Kidney epithelial cell (primary cell): ENCODE measurements around the gene CSNK2B. TPM values are rescaled to one million over a fixed set of nuclear protein-coding genes. Genes with fewer than 3 reads are reported as not detected.

Experiments used
- DNase-seq: peaks from one replicate; pipeline ENCODE4 v3.0.0-alpha.2; 2010; ENCODE audit warnings: low read depth
- H3K27me3 ChIP-seq: 2 replicates; pipeline ENCODE4 v1.6.0; 2011; ENCODE audit warnings: low read length; ENCODE audit not compliant: control insufficient read depth, insufficient read depth
- H3K36me3 ChIP-seq: 2 replicates; pipeline ENCODE4 v1.5.1; 2011; ENCODE audit warnings: low read length; ENCODE audit not compliant: control insufficient read depth, insufficient read depth
- H3K4me3 ChIP-seq: 2 replicates; pipeline ENCODE4 v1.5.1; 2011; ENCODE audit warnings: low read depth, mild to moderate bottlenecking, control low read depth, low read length
- CTCF ChIP-seq: IDR thresholded peaks from 2 replicates; pipeline ENCODE4 v1.5.1; 2011; ENCODE audit warnings: mild to moderate bottlenecking, moderate library complexity, low read length, control low read depth, inconsistent platforms; ENCODE audit not compliant: insufficient read depth, poor library complexity, severe bottlenecking
- total RNA-seq: library from RNA; depleted of rRNA; stranded (reverse); fragments of >200 nt; gene quantifications from 2 replicates; pipeline ENCODE4 v1.2.3, GENCODE V29; 2015

CSNK2B gene
- total RNA-seq, 1 donor from 2014 or later, result 366 TPM

DNA sequence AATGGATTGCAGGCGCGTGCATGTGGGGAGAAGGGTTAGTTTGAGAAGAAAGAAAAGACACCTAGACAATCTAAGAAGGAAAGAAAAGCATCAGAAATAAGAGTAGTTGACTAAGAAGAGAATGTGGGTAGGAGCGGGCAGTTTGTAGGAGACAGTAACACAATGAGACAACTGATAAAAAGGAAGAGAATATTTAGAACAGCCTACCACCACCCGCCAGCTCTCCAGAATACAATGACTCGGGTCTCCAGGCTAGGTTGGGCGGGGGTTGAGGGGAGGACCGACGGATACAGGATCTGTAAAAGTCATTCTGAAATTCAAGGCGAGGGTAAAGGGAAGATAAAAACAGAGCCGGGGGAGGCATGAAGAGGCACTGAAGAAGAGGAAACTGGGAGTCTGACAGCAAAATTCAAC, 36.5 kb downstream of the CSNK2B start:
- TF ChIP-seq CTCF, result no peak
- Histone ChIP-seq H3K4me3 (peak overlapping the region; percentile 81), H3K27me3 (no peaks in the 10 kb centered on the region), H3K36me3 (no peaks in the 10 kb centered on the region)
- DNase-seq, result no peak

DNA sequence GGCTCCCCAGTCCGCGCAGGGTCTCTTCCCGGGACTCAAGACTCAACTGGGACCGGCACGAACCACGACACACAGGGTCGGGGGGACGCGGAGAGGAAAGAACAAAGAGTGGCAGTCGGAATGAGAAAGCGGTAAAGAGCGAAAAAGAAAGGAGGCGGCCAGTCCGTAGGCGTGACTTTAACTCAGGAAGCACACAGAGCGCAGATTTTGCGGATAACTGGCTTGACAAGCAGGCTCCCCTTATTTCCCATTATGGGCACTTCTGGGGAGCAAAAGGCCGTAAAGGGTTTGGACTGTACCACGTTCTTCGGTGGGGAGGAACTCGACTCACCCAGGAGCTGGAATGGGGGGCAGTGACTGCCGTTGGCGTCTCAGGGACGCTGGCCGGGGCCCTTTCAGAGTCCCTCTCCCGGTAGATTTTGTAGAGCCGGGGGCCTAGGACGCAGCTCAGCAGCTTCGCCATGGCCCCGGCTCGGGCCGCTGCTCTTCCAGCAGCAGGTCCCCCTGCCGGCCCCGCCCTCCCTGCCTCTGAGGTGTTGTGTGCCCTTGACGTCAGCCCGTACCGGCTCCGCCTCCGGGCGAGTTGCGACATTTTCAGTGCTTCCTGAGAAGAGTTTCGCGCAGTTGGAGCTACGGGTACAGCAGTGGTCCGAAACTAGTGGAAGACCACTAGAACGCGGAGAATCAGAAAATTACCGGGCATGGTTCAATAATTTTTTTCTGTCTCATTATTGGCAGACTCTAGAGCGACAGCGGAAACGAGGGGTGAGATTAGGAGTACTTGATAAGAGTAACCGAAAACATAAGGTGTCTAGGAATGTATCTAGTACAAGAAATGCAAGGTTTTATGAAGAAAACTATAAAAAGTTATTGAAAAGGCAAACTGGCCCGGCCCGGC, 37.2 kb downstream of the CSNK2B start, which contains the start of gene ABHD16A:
Gene ABHD16A (minus strand): TSS at position 506 of the 898 bp plus-strand sequence. CDS start 43 bp downstream, at position 463.
- TF ChIP-seq CTCF, result no peak
- DNase-seq, result peak; percentile 96
- Histone ChIP-seq H3K27me3 (no peaks in the 10 kb centered on the region), H3K4me3 (peak within 1 kb of the TSS; percentile 81), H3K36me3 (no peaks in the 10 kb centered on the region)

DNA sequence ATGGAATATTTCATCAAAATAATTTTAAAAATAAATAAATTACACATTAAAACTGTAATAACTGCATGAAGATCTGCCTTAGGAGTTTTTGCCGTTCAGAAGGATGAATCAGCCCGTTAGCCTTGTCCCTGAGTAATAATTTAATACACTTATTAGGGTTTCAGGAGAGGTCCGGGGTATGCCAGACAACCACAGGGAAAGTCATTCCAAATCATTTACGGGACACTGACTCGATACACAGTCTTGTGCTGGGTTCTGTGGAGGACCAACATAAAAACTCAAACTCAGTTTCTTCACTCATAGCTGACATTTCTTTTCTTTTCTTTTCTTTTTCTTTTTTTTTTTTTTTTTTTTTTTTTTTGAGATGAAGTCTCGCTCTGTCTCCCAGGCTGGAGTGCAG, 40.1 kb downstream of the CSNK2B start:
- no peak overlapping the region for H3K4me3 ChIP-seq
- H3K27me3 ChIP-seq, result no peaks in the 10 kb centered on the region
- TF ChIP-seq CTCF, result no peak
- DNase-seq, result no peak
- H3K36me3 ChIP-seq, result no peaks in the 10 kb centered on the region

DNA sequence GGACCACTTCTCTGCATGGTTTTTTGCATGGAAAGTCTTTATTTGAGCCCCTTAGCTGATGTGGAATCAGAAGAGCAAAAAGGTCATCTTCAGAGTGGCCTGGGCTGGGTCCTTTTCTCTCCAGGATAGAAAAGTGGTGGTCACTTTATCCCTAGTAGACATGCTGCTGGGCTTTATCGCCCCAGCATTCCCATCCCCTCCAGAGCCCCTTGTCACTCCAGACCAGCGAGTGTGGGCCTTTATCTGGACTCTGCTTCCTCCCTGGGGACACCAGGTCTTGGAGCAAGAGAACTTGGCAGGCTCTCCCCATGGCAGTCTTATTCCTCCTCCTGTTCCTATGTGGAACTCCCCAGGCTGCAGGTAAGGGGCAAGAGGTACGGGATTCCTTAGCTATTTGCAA, 40.7 kb downstream of the CSNK2B start, which contains the start of gene LY6G6F:
Gene LY6G6F (plus strand): TSS at position 268 of the 400 bp plus-strand sequence. CDS start 41 bp downstream, at position 309.
- DNase-seq, result no peak
- TF ChIP-seq CTCF, result no peak

GRCh38 chr6:31707701-31708100, 41.8 kb downstream of the CSNK2B start:
- Histone ChIP-seq H3K36me3 (no peaks in the 10 kb centered on the region), H3K4me3 (no peak overlapping the region), H3K27me3 (peaks cover 3% of the 10 kb centered on the region)
- no peak for DNase-seq
- TF ChIP-seq CTCF, result no peak

More for the DNA sequence above, 40.7 kb downstream of the CSNK2B start, which contains the start of gene LY6G6F:
- H3K36me3 ChIP-seq, result no peaks in the 10 kb centered on the region
- peaks cover 3% of the 10 kb centered on the region for H3K27me3 ChIP-seq
- H3K4me3 ChIP-seq, result no peak within 1 kb of the TSS
